ENCODE results near the gene CUL4A.

The CUL4A gene

GRCh38 chr13:113208421-113209335 is 735 bp upstream of the CUL4A start, which contains the start of gene PCID2:
Gene PCID2, minus strand, starts transcription at chr13:113208669. Its CDS starts 35 bp downstream, at chr13:113208634.
- DNase-seq: peak; percentile 95

- DNase-seq: peak; percentile 73
These were observed 477 bp downstream of the CUL4A start for GRCh38 chr13:113209759-113210421.

- DNase-seq: no peak
These were observed 1.4 kb downstream of the CUL4A start for GRCh38 chr13:113210833-113211232.

GRCh38 chr13:113211774-113212173 is 2.4 kb downstream of the CUL4A start:
- DNase-seq: no peak

- DNase-seq: no peak
These were observed 7.0 kb downstream of the CUL4A start for GRCh38 chr13:113216254-113217048.

- no peak for DNase-seq
These were observed 9.2 kb downstream of the CUL4A start for GRCh38 chr13:113218586-113218985.

- no peak for DNase-seq
These were observed 10.0 kb downstream of the CUL4A start for GRCh38 chr13:113219256-113219940.

GRCh38 chr13:113220141-113220598 is 10.8 kb downstream of the CUL4A start:
- DNase-seq: no peak

GRCh38 chr13:113220877-113221276 is 11.5 kb downstream of the CUL4A start:
- no peak for DNase-seq

GRCh38 chr13:113223070-113223469 is 13.7 kb downstream of the CUL4A start:
- DNase-seq: no peak

GRCh38 chr13:113224486-113224885 is 15.1 kb downstream of the CUL4A start:
- no peak for DNase-seq

- DNase-seq: no peak
These were observed 16.1 kb downstream of the CUL4A start for GRCh38 chr13:113225515-113225914.

- no peak for DNase-seq
These were observed 17.5 kb downstream of the CUL4A start for GRCh38 chr13:113226873-113227450.

- DNase-seq: no peak
These were observed 19.7 kb downstream of the CUL4A start for GRCh38 chr13:113229161-113229560.

GRCh38 chr13:113229791-113230190 is 20.4 kb downstream of the CUL4A start:
- no peak for DNase-seq

GRCh38 chr13:113231306-113232207 is 22.1 kb downstream of the CUL4A start:
- DNase-seq: no peak

- no peak for DNase-seq
These were observed 23.0 kb downstream of the CUL4A start for GRCh38 chr13:113232208-113233003.

- no peak for DNase-seq
These were observed 23.7 kb downstream of the CUL4A start for GRCh38 chr13:113233101-113233500.

- DNase-seq: no peak
These were observed 29.1 kb downstream of the CUL4A start for GRCh38 chr13:113238536-113238935.

- DNase-seq: no peak
These were observed 29.9 kb downstream of the CUL4A start for GRCh38 chr13:113239357-113239756.
